Measurements from ENCODE around the gene FCHSD2.

The FCHSD2 gene

DNA sequence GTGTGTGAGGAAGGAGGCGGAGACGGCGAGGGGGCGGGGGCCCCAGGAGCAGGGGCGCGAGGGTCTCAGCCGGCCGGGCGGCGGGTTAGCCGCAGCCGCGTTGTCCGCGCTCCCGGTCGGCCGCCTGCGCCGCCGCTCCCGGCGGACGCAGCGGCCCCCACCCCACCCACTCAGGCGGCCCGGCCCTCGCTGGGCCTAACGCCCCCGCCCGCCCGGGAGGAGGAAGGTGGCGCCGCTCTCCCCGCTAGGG lies at the start of gene FCHSD2:
FCHSD2 (minus strand) TSS at position 191 of the 250 bp plus-strand sequence. CDS start 441 bp downstream, outside the sequence.
- no peak for DNase-seq

GRCh38 chr11:73191151-73191550 lies 49.0 kb upstream of the FCHSD2 start:
- DNase-seq: no peak

DNA sequence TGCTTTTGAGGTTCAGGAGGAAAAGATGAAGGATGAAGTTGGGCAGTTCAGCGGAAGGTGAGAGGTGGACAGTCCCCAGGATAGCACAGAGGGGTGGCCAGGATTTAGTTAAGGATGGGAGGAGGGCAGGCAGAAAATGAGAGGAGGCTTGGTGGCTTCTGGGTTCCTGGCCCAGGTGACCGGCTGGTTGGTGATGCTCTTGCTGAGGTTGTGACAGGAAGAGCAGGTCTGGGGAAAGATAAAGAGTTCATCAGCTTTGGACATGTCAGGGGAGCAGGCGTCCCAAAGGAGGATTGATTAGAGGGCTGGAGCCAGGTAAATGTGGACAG lies 48.4 kb upstream of the FCHSD2 start:
- DNase-seq: no peak

GRCh38 chr11:73189723-73190556 lies 47.8 kb upstream of the FCHSD2 start:
- DNase-seq: no peak

DNA sequence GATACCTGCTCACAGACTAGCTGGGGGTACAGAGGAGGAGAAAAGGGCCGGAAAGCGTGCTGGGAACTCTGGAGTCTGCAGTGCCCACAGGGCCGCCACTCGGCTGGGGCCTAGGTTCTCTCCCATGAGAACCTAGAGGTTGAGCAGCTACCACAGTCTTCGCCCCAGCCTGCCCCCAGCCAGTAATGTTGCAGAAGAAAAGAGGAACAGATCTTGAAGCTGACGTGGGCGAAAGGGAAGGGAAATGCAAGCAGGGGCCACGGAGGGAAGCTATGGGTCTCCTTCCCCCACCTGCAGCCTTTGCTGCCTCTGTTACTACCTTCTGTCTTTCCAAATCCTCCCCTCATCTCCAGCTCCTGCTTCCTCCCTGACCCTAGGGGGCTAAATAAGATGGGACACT lies 47.2 kb upstream of the FCHSD2 start:
- no peak for DNase-seq

DNA sequence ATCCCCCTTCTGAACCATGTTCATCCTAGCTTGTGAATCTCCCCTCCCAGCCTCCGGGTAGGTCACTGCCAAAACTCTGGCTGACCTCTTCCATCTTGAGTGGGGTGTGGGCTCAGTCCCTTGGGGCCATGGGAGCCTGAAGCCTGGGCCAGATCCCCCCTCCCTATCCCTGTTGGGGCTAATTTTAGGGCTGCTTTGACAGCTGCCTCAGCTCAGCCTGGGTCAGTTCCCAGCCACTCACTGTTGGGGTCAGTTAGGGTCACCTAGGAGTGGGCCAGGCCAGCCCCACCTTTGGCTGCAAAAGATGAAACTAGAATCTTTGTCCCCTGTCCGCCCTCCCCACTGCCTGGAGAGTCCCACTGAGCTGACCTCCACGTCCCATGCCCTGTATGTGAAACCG lies 46.2 kb upstream of the FCHSD2 start:
- no peak for DNase-seq

- DNase-seq: peak; percentile 57
Measured at GRCh38 chr11:73187854-73188253, 45.7 kb upstream of the FCHSD2 start.

DNA sequence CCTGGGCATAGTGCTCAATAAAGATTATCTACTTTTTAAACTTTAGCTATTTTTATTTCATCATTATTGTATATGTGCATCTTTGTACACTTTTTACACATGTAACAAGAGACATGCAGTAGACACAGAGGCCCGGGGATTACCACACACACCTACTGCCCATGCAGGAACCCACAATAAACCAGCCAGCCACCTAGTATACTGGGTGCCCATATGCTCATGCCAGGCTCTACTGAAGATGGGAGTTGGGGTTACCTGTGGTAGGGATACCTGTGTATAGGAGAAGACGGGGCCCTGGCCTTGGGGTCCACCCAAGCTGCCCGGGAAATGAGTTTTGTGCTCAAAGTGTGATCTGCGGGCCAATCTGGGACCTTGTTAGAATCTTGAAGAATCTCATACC lies 44.8 kb upstream of the FCHSD2 start:
- DNase-seq: no peak

DNA sequence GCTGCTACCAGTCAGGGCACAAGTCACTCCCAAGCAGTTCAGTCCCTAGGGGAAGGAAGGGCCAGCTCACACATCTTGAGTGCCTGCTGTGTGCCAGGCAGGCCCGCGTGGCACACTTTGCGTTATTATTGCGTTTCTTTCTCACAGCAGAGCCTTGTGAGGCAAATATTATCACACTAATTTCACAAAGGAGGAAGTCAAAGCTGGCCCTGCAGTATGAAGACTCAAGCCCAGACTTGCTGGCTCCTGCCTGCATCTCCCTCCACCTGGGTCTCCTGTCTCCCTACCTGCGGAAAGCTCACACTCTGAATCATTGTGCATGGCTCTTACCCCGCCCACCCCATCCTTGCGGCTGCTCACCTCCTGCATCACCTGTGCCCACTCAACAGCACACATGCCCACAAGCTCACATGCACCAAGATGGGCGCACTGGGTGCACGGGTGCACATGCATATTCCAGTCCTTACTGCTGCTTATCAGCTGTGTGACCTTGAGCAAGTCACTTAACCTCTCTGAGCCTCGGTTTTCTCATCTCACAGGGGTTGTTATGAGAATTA lies 44.3 kb upstream of the FCHSD2 start:
- peak; percentile 75 for DNase-seq

GRCh38 chr11:73185680-73186293 lies 43.7 kb upstream of the FCHSD2 start:
- DNase-seq: no peak

GRCh38 chr11:73184953-73185671 lies 43.0 kb upstream of the FCHSD2 start:
- DNase-seq: peak; percentile 22

GRCh38 chr11:73182824-73183321 lies 40.8 kb upstream of the FCHSD2 start:
- DNase-seq: no peak

DNA sequence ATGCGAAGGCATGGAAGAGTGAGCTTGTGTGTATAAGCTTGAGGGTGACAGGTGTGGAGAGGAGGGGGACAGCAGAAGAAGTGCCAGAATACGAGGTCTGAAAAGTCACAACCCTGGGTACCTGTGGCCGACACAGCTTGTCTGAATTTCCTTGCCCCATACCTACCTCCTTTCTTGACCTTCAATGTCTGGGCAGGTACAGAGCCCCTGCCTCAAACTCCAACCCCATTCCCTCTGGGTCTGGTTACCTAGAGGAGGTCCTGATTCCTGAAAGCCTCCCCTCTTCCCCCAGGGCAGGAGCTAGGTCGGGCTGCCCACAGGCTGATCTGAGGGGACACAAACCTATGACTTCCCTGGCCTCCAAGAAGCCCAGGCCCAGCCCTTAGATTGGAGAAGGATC lies 36.6 kb upstream of the FCHSD2 start:
- DNase-seq: no peak

DNA sequence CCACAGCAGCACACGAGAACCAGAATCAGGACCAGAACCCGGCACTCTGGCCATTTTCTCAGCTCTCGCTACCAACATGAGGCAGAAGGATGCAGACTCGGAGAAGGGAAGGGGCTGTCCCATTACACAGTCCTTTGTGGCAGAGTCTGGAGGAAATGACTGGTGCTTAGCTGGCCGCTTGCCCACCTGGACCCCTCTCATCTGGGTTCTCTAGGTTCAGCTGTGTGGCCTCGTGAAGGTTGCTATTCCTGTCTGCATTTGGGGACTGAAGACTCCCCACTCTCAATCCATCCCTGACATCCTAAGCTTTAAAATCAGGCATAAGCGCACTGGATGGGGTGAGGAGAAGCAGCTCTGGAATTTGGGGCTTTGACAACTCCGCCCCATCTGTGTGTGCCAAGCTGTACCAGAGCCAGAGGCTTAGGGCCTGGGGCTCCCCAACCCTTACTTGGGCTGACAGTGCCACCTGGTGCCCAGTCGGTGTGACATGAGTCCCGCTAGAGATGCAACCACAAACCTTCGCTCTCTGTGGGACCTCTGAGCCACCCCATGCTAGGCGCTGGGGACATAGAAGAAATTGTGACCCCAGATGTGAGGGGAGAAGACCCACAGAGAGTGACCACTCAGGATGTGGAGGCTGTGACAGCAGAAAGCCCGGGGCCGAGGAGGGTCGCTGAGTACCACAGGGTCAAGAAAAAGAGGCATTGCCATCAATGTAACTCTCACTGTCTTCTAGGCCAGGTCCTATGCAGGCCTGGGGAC lies 35.8 kb upstream of the FCHSD2 start:
- peak; percentile 66 for DNase-seq

GRCh38 chr11:73177380-73177777 lies 35.3 kb upstream of the FCHSD2 start:
- DNase-seq: no peak

DNA sequence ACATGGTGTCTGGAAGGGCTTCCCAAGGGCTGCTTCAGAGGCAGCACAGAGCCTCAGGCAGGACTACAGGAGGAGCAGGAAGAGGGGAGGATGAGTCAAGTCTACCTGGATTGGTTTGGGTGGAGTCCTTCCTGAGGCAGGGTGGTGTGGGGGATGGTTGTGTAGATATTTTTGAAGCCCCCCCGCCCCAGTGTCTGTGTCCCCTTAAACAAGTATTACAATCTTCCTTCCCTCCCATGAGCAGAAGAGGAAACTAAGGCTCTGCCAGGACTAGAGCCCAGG lies 34.7 kb upstream of the FCHSD2 start:
- DNase-seq: no peak

GRCh38 chr11:73176145-73176873 lies 34.2 kb upstream of the FCHSD2 start:
- peak; percentile 13 for DNase-seq

GRCh38 chr11:73175551-73176144 lies 33.5 kb upstream of the FCHSD2 start:
- DNase-seq: no peak

DNA sequence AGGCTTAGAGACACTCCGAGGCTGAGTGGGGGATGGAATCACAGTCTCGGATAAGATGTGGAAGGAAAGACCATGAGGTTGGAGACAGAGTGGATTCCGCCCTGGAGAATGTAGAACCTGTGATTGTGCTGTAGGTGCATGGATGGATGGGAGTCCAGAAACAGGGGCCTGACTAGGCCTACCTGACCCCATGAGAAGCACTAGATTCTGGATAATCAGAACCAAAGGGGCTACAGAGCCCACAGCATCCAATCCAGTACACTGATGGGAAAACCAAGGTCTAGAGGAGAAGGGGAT lies 32.3 kb upstream of the FCHSD2 start:
- no peak for DNase-seq

GRCh38 chr11:73173755-73174494 lies 31.8 kb upstream of the FCHSD2 start:
- DNase-seq: no peak

- no peak for DNase-seq
Measured at GRCh38 chr11:73172992-73173656, 31.0 kb upstream of the FCHSD2 start.

All from NCI-H2171 treated with DMSO at 0.1 percent for 48 hours (cell line).